Ramos (cell line): ENCODE measurements around the gene PNLDC1.
"Not testable (repeated sequence)": the region's sequence is repeated elsewhere in the genome, so short reads cannot be mapped to it uniquely, and the experiment has no call there.

Experiments used
- in situ Hi-C: fragments of 300-500 bp; cut with MboI; formaldehyde crosslinking; loops from one replicate; pipeline ENCODE4 v1.14.3; 2022; ENCODE audit warnings: low sequenced_read_pairs; ENCODE audit not compliant: unreplicated experiment

Gene PNLDC1

DNA sequence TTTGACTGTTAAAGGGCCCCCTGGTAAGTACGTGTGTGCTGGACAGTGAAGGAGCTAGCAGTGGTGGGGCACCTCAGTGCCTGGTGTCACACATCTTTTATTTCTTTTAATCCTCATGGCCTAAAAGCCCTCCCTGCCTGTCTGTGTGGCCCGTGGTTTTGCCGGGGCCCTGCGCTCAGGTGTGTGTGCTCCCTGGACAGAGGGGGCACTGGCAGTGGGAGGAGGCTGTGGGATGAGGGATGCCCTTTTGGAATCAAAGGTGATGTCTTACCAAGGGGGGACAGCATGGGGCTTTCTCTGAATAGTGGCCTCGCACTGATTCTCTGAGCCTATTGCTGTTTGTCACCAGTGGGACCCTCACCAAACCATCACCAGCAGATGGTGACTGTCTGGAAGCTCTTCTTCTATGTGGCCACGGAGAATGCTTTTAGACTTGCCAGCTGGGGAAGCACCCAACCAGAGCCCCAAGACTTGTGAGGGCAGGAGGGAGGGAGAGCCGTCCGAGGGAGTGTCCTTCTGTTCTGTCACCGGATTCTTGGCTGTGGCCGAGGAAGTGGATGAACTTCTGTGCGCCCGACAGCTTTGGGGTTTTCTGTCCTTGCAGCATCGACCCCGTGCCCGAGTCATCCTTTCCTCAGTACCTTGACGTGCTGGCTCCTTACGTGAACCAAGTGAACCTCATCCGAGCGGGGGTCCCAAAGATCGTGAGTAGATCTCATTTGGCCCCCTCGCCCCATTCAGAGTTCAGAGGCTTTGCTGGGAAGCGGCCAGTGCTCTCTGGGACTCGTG lies 18.1 kb downstream of the PNLDC1 start:
- in situ Hi-C loops: no loop called here

DNA sequence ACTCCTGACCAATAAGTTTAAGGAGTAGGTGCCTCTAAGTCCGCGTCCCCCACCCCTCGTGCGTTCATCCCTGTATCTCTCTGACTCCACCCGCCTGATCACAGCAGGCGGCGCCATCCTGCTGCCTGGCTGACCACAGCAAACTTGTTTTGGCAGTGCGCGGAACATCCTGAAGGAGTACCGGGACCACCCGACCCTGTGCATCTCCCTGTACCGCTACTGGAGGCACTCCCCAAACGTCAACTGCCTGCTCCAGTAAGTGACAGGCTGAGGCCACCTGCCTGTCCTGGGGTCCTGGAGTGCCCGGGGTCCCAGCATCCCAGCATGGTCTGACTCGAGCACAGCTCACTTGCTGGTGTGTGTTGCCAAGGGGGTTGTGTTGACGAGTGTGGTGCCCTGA lies 19.0 kb downstream of the PNLDC1 start:
- in situ Hi-C loops: no loop called here

DNA sequence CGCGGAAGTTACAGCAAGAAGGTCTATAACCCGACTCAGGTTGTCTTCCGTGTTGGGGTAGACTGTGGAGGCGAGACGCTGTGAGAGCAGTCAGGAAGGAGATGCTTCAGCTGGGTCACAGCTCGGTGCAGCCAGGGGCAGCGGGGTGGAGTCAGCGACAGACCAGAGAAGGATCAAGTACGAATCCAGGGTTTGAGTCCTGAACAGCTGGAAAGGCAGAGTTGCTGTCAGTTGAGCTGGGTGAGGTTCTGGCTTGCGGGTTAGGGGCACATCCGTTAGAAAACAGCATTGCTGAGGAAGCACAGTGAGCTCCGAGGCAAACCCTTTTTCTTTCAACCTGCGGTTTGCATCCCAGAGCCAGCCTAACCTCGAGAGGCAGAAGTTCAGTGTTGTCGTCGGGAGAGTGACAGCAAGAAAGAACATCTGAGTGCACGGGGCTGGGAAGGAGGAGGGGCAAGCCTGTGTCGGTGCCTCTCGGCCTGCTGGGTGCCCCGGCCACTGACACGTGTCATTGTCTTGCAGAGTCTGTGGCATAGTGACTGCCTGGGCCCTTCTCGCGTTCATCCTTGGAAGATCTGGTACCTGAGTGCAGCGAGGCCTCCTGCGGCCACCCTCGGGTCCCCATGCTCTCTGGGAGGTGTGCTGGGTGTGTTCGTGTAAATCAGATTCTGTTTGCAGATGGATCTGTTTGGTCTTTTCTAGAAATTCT lies 20.0 kb downstream of the PNLDC1 start:
- in situ Hi-C loops: no loop called here

DNA sequence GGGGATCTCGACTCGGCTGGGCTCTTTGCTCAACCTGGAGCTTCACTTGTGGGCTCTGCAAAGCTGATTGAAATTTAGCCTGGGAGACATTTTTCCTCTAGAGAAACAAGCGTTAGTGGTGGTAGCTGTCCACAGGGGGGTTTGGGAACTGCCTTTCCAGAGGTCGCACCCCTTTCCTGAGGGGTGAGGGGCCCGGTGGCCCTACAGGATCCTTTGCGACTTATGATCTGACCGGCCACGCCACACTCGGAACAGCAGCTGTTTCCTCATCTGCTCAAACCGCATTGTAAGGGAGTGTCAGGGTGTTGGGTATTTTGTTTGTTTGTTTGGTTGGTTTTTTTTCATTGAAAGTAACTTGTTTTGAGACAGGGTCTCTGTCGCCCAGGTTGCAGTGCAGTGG lies 21.0 kb downstream of the PNLDC1 start:
- in situ Hi-C loops: no loop called here

DNA sequence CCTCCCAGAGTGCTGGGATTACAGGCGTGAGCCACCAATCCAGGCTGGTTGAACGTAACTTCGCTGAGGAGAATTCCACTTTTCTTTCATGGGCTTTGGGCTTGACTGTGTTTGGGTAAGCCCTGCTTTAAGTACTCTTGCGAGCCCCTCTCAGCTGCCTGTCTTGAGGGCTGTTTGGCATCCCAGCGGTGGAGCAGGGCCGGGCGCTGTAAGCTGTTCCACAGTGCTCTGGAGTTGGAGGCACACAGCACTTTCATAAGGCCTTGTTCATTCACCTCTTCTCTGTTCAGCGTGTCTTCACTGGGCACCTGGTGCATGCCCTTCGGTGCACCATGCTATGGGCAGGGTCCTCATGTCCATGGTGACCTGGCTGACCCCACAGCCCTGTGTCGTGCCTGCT lies 21.6 kb downstream of the PNLDC1 start:
- in situ Hi-C loops: no loop called here

DNA sequence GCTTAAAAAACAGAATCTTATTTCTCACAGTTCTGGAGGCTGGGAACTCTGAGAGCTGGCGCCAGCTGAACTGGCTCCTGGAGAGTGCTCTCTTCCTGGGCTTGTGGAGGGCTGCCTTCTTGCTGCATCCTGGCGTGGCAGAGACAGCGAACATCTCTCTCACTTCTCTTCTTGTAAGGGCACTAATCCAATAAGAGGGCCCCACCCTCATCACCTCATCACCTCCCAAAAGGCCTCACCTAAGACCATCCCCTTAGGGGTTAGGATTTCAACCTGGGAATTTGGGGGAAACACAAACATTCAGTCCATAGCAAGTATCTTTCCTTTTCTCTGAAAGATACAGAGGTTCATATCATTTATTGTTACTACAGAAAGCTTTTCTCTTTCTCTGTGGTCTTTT lies 23.9 kb downstream of the PNLDC1 start:
- in situ Hi-C loops: no loop called here

DNA sequence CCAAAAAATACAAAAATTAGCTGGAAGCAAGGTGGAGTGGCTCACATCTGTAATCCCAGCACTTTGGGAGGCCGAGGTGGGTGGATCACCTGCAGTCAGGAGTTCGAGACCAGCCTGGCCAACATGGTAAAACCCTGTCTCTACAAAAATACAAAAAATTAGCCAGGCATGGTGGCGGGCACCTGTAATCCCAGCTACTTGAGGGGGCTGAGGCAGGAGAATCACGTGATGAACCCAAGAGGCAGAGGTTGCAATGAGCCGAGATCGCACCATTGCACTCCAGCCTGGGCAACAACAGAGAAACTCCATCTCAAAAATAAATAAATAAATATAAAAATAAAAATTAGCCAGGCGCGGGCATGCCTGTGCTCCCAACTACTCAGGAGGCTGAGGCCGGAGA lies 24.6 kb downstream of the PNLDC1 start:
- in situ Hi-C loops: not testable (repeated sequence)

DNA sequence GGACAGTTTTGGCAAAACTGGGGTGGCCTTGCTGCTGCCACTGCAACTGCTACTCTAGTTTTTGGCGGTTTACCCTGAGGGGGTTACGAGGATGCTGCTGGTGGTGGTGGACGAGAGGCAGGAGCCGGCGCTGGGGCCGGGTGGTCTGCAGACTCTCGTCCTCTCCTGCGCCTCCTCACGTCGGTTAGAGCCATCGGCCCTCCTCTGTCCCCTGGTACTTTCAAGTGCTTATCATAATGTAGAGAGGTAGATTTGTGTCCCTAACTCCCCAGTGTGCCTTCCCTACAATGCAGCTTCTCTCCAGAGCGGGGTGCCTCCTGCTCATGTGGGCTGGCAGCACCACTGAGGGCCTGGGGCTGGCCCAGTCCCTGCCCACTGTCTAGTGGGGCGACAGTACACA lies 25.9 kb downstream of the PNLDC1 start:
- in situ Hi-C loops: no loop called here

DNA sequence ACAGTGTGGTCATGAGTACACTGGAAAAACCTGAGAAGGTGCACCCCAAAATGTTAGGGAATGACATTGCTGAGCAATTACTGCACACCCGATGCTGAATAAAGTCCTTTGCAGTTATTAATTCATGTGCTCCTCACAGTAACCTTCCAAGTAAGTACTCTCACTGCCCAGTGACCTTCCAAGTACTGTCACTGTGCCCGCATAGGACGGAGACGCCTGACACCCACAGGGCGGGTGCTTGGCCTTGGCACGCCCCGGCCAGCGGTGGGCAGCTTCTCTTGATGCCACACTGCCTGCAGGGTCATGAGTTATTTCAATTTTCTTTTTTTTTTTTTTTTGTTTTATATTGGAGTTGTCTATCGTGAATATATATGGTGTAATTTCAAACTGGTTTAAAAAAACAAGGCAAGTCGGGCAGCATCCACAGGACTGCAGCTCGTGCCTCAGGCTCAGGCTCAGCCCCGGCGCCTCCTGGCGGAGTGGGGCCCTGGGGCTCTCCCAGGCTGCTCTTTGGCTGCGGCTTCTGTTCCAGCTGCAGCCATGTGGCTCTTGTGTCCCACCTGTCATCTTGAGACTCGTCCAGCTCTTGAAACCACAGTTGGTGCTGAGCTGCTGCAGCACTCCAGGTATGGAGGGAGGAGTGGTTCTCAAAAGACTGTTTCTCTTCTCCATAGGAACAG lies 27.0 kb downstream of the PNLDC1 start:
- in situ Hi-C loops: no loop called here

DNA sequence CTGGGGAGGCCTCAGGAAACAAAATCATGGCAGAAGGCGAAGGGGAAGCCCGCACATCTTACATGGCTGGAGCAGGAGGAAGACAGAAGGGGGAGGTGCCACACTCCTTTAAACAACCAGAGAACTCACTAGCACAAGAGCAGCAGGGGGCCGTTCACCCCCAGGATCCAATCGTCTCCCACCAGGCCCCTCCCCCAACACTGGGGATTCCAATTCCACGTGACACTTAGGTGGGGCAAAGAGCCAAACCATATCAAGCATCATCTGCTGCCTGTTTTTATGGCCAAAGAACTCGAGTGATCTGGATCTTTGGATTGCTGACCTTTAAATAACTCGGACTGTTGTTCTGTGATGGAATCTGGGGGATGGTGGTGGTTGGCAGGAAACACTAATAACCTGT lies 28.0 kb downstream of the PNLDC1 start:
- in situ Hi-C loops: no loop called here

DNA sequence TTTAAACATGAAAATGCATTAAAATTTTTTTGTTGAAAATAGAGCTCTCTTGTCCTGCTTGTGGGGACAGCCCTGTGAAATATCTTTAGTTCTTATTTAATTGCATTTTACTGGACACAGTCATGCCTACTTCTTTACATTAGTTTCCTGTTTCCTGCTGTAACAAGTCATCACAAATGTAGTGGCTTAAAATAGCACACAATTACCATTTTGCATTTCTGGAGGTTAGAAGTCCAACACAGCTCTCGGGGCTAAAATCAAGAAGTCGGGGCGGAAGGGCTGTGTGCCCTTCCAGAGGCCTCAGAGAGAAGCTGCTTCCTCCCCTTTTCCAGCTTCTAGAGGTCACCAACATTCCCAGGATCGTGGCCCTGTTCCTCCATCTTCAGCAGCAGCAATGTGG lies 29.4 kb downstream of the PNLDC1 start:
- in situ Hi-C loops: no loop called here

DNA sequence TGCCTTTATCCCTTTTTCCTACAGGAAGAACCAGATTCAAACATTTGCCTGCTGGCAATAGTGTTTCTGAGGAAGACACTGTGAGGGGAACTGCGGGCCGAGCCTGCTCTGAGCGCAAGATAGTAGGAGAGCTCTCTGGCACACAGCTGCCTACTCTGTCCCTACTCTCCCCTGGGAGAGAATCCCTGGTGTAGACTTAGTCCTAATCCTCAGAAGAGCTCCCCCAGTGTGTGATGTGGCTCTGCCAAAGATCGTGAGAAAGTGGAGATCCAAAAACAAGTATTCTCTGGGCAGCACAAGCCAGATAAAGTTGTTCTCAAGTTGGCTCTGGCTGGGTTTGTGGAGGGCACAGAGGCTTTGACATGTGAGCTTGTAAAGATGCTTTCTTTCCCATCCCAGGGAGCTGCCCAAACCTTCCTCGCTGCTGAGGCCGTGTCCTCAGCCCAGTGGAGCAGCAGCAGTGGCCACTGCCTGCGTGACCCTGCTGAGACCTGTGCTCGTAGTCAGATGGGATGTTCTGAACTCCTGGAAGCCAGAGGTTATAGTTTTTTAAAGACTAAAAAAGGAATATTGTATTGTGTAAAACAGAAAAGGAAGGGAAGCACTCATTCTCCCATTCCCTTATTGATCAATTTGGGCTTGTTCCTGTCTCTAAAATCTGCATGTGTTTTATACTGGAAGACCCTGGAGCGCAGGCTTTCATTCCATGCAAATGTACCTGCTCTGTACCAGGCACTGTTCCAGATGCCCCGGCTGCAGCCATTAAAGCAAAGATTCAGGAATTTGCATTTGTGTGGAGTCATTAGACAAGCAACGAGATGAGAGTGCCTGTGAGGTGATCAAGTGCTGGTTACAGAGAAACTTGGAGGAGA lies 30.7 kb downstream of the PNLDC1 start:
- in situ Hi-C loops: no loop called here

DNA sequence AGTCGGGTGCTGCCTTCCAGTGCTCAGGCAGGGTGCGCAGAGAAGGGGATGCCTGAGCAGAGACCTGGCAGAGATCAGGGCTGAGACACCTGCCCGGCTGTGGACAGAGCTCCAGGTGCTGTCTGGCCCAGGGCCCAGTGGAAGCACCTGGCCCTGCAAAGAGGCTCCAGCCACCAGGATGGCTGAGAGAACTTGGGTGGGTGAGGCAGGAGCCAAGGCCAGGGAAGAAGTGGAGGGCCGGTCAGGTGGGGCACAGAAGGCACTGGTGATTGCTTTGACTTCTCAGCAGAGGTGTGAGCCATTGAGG lies 31.2 kb downstream of the PNLDC1 start:
- in situ Hi-C loops: no loop called here

DNA sequence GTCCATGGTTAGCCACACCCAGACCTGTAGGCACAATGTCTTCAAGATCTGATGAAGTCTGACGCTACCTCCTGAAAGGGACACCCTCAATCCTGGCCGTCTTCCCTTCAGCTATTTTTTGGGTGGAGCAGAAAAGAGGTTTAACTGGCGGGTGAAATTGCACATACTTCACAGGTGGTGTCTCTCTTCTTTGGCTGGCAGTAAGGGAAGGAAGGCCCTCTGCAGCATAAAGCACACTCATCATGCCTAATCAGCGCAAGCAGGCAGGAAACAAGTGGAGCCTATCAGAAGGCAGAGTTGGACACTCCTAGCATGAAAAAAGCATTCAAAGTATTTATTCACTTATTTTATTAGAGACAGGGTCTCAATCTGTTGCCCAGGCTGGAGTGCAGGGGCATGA lies 32.9 kb downstream of the PNLDC1 start:
- in situ Hi-C loops: no loop called here

DNA sequence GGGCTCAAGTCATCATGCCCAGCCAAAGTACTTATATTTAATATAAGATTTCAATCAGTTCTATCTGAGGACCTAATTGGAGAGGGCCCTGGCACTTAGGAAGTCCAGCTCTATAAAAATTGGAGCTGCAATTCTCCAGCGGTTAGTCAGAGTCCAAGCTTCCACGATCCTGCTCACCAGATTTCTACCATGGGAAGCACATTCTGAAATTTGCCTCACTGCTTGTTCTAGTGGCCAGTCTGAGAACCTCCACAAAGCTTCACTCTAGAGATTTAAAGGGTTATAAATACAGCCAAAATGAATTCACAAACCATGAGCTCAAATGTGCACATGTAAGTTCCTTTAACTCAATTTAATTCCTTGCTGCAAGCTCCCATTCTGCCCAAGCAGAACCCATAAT lies 33.5 kb downstream of the PNLDC1 start:
- in situ Hi-C loops: no loop called here

DNA sequence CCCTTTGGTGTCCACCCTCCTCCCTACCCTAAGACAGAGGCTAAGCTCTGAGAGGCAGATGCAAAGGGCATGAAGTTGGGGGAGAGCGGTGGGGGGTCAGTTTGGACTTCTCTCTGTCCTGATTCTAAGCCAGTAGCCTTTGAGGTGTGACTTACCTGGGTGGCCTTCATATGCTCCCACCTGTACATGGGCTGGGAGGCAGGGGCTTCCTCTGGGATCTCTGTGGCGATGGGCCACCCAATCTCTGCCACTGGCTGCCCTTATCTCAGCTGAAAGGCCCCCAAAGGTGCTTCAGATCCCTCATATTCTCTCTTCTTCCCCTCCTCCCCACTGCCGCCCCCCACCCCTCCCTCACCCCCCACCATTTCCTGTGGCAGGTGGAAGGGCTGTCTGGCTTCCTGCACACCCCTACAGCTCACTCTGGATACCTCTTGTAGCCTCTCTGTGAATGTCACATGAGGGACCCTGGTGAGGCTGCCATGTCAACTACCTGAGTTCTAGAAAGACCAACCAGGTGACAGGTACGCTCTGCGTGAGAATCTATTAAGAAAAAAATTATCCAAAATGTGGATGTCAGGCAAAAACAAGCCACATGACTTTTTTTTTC lies 34.0 kb downstream of the PNLDC1 start:
- in situ Hi-C loops: no loop called here

DNA sequence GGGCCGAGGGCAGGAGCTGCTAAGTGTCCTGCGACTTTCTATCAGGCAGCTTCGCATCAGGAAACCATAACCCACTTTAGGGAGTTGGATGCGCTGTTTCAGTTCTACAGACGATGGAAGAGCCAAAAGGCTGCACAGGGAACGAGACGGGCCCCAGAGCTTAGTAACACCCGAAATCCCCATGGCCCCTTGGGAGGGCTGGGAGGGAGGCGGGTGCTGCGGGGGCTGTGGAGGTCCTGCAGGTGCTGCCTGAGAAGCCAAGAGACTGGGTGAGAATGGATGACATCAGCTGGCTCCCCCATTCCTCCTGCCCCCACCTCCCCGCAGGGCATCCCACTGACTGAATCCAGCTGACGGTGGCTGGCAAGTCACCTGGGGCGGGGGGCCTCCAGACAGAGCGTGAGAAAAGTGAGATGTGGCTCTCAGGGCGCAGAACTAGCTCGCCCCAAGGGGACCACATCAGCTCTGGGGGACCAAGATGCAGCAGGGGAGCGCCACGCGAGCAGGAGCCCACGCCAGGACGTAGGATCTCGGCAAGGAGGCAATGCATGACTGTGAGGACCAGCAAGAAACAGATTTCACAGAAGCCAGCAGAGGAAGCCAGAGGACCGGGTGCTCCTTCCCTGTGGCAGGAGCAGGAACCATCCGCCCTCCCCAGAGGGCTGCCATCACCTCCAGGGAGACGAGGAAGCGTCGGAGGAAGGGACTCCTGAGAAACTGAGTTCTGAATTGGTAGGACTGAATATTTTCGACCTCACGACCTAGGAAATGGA lies 36.8 kb downstream of the PNLDC1 start:
- in situ Hi-C loops: no loop called here

DNA sequence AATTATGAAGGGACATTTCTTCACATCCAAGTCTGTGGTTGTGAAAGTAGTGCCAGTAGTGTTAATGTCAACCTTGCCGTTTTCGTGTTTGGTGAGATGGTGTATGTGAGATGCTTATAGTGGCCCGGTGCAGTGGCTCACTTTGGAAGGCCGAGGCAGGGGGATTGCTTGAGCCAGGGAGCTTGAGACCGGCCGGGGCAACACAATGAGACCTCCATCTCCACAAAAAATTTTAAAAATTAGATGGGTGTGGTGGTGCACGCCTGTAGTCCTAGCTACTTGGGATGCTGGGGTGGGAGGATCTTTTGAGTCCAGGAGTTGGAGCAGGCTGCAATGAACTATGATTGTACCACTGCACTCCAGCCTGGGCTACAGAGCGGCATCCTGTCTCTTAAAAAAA lies 37.4 kb downstream of the PNLDC1 start:
- in situ Hi-C loops: no loop called here

DNA sequence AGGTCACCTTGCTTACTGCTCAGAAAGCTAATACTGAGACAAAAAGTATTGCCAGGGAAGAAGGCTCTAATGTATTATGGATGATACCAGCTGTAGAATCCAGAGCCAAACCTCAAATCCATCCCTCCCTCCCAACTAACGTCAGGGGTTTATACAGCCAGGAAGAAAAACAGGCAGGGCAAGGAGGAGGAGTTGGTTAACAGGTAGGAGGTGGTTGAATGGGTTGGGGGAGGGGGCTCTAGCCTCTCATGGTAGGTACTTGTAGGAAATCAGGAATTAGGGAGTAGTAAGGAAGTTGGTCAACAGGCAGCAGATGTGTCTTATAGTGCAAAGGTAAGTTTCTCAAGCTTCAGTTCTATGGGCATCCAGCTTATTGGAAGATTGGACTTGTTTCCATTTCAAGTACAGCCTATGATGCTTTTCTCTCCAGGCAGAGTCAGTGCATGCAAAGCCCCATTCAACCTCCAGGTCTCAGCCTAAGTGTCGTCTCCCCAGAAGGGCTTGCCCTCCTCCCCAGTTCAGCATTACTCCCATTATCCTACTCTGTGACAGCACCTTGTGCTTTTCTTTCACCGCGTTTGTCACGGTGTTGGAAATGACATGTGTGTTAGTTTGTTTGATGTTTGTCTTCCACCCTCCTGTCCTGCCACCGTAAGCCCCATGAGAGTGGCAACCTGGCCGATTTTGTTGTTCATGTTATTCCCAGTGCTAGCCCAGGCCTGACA lies 38.1 kb downstream of the PNLDC1 start:
- in situ Hi-C loops: no loop called here
